Measurements from ENCODE around the gene SOWAHA. TPM values are rescaled to one million over a fixed set of nuclear protein-coding genes. Genes with fewer than 3 reads are reported as not detected.

Gene SOWAHA
- total RNA-seq, 1 donor from 2014 or later: not detected

GRCh38 chr5:132774406-132774805, 38.7 kb upstream of the SOWAHA start:
- Mint-ChIP-seq H3K9me3 (ENCODE audit: unreplicated experiment) (no peaks in the 10 kb centered on the region), H3K4me3 (ENCODE audit: unreplicated experiment) (no peak overlapping the region), H3K27me3 (ENCODE audit: unreplicated experiment) (peaks cover 12% of the 10 kb centered on the region), H3K4me1 (ENCODE audit: unreplicated experiment) (peaks cover 18% of the 10 kb centered on the region), H3K27ac (ENCODE audit: unreplicated experiment) (no peak overlapping the region), H3K36me3 (ENCODE audit: low read depth, unreplicated experiment) (peaks cover 9% of the 10 kb centered on the region)
- TF ChIP-seq CTCF (IDR thresholded peaks at IDR 0.05; ENCODE audit: unreplicated experiment): no peak
- DNase-seq (ENCODE audit: low spot score): no peak

GRCh38 chr5:132774896-132775295, 38.2 kb upstream of the SOWAHA start:
- no peak for DNase-seq (ENCODE audit: low spot score)
- H3K9me3 Mint-ChIP-seq (ENCODE audit: unreplicated experiment): no peaks in the 10 kb centered on the region
- no peak overlapping the region for H3K27ac Mint-ChIP-seq (ENCODE audit: unreplicated experiment)
- peaks cover 19% of the 10 kb centered on the region for H3K4me1 Mint-ChIP-seq (ENCODE audit: unreplicated experiment)
- H3K27me3 Mint-ChIP-seq (ENCODE audit: unreplicated experiment): peaks cover 12% of the 10 kb centered on the region
- no peak for TF ChIP-seq CTCF (IDR thresholded peaks at IDR 0.05; ENCODE audit: unreplicated experiment)
- H3K4me3 Mint-ChIP-seq (ENCODE audit: unreplicated experiment): no peak overlapping the region
- peaks cover 9% of the 10 kb centered on the region for H3K36me3 Mint-ChIP-seq (ENCODE audit: low read depth, unreplicated experiment)

GRCh38 chr5:132775476-132775961, 37.6 kb upstream of the SOWAHA start:
- H3K27ac Mint-ChIP-seq (ENCODE audit: unreplicated experiment): no peak overlapping the region
- no peak for TF ChIP-seq CTCF (IDR thresholded peaks at IDR 0.05; ENCODE audit: unreplicated experiment)
- no peak for DNase-seq (ENCODE audit: low spot score)
- peak overlapping the region; percentile 40 for H3K4me3 Mint-ChIP-seq (ENCODE audit: unreplicated experiment)
- no peaks in the 10 kb centered on the region for H3K9me3 Mint-ChIP-seq (ENCODE audit: unreplicated experiment)
- peaks cover 9% of the 10 kb centered on the region for H3K36me3 Mint-ChIP-seq (ENCODE audit: low read depth, unreplicated experiment)
- H3K4me1 Mint-ChIP-seq (ENCODE audit: unreplicated experiment): peaks cover 19% of the 10 kb centered on the region
- H3K27me3 Mint-ChIP-seq (ENCODE audit: unreplicated experiment): peaks cover 12% of the 10 kb centered on the region

- no peak for TF ChIP-seq CTCF (IDR thresholded peaks at IDR 0.05; ENCODE audit: unreplicated experiment)
- Mint-ChIP-seq H3K4me3 (ENCODE audit: unreplicated experiment) (peak overlapping the region; percentile 80), H3K27ac (ENCODE audit: unreplicated experiment) (no peak overlapping the region), H3K36me3 (ENCODE audit: low read depth, unreplicated experiment) (peaks cover 9% of the 10 kb centered on the region), H3K9me3 (ENCODE audit: unreplicated experiment) (no peaks in the 10 kb centered on the region), H3K4me1 (ENCODE audit: unreplicated experiment) (peaks cover 16% of the 10 kb centered on the region), H3K27me3 (ENCODE audit: unreplicated experiment) (peaks cover 12% of the 10 kb centered on the region)
- DNase-seq (ENCODE audit: low spot score): peak; percentile 19
Measured at GRCh38 chr5:132776131-132776937, 36.8 kb upstream of the SOWAHA start.

DNA sequence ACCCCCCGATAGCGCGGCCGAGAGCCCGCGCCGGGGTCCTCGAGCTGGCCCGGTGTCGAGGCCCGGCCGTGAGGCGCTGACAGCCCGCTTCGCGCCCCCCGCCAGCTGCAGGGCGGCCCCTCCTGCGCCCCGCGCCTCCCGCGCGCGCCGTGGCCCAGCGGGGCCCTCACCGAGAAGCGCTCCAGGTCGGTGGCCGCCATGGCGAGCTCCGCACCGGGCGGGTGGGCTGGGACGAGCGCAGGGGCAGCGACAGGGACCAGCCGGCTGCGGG, 36.2 kb upstream of the SOWAHA start:
- Mint-ChIP-seq H3K4me1 (ENCODE audit: unreplicated experiment) (peaks cover 20% of the 10 kb centered on the region), H3K36me3 (ENCODE audit: low read depth, unreplicated experiment) (peaks cover 9% of the 10 kb centered on the region), H3K27me3 (ENCODE audit: unreplicated experiment) (peaks cover 12% of the 10 kb centered on the region), H3K9me3 (ENCODE audit: unreplicated experiment) (no peaks in the 10 kb centered on the region), H3K4me3 (ENCODE audit: unreplicated experiment) (no peak overlapping the region), H3K27ac (ENCODE audit: unreplicated experiment) (no peak overlapping the region)
- TF ChIP-seq CTCF (IDR thresholded peaks at IDR 0.05; ENCODE audit: unreplicated experiment): no peak
- DNase-seq (ENCODE audit: low spot score): no peak
